ENCODE results near the gene AUTS2. TPM values are rescaled to one million over a fixed set of nuclear protein-coding genes. Genes with fewer than 3 reads are reported as not detected.

AUTS2 gene
- total and polyA plus RNA-seq, 9 of the 15 experiments (the other 6 are each of a cell fraction or from before 2014, with no cell fraction given): 0.58 TPM; not detected in 8

GRCh38 chr7:70338015-70338414 is 739.7 kb downstream of the AUTS2 start:
- intact Hi-C loops (cut with micrococcal nuclease): no loop called here
- peaks cover 0 to 3% of the 10 kb centered on the region in 2 experiments; a peak in 2 of 5 replicates for H3K27me3 ChIP-seq (ENCODE audit: control insufficient read depth in 2 of 2, insufficient read depth in 2 of 2, low read length in 2 of 2)

More at GRCh38 chr7:70338015-70338414, 739.7 kb downstream of the AUTS2 start:
- no peaks in the 10 kb centered on the region for H4K20me1 ChIP-seq (replicated peaks; ENCODE audit: control insufficient read depth, insufficient read depth, low read length)
- no peak overlapping the region for H2AFZ ChIP-seq (ENCODE audit: low read depth, low read length)
- H3K9me1 ChIP-seq (ENCODE audit: control insufficient read depth, insufficient read depth, low read length): no peaks in the 10 kb centered on the region
- in situ Hi-C loops (cut with MboI): no loop called here
- BruUV-seq (replicated peaks): no TSS peak
- TF ChIP-seq NUFIP1 (IDR thresholded peaks at IDR 0.05; ENCODE audit: partially characterized antibody) (no peak), ZNF398 (CRISPR knock-in tag; IDR thresholded peaks at IDR 0.05) (no peak), CLOCK (CRISPR knock-in tag; IDR thresholded peaks at IDR 0.05; ENCODE audit: borderline replicate concordance) (no peak)
- ChIA-PET POLR2A (no interaction called here), CTCF (ENCODE audit: low intra/inter-chr PET ratio) (no interaction called here)
- FAIRE-seq: no peak
- H3K36me3 ChIP-seq (ENCODE audit: control insufficient read depth, insufficient read depth, low read length): no peaks in the 10 kb centered on the region
- H3K27ac ChIP-seq (ENCODE audit: extremely low read depth, low read depth, low read length): no peak overlapping the region
- no peaks in the 10 kb centered on the region for H3K9me3 ChIP-seq (replicated peaks; ENCODE audit: control insufficient read depth, insufficient read depth, low read depth, low read length)
- 6% methylated on average over 1 of the region's 1 CpG for WGBS (ENCODE audit: insufficient coverage, low coverage, missing lambda C conversion rate)
- H3K4me3 ChIP-seq: no peak overlapping the region
- DNase-seq (ENCODE audit: extremely low read depth in 1 of 4, low spot score in 3 of 4): no peak
- no peak for ATAC-seq
- H3K4me2 ChIP-seq (ENCODE audit: insufficient read depth, low read length): no peak overlapping the region
- H3K4me1 ChIP-seq (replicated peaks in 1 of 2; ENCODE audit: control insufficient read depth in 2 of 2, insufficient read depth in 2 of 2, low read length in 2 of 2): no peaks in the 10 kb centered on the region
- no peaks in the 10 kb centered on the region for H3K79me2 ChIP-seq (ENCODE audit: control insufficient read depth, insufficient read depth, low read length)
- H3K9ac ChIP-seq (ENCODE audit: insufficient read depth in 1 of 2, low read depth in 2 of 2, low read length in 2 of 2): no peak overlapping the region
